ENCODE data around the gene ATAT1.
A peak's percentile ranks its signal among the peaks of the same experiment; 100 is the strongest.

Gene ATAT1

GRCh38 chr6:30603961-30604360, 22.7 kb upstream of the ATAT1 start:
- TF ChIP-seq, protein P1, sequence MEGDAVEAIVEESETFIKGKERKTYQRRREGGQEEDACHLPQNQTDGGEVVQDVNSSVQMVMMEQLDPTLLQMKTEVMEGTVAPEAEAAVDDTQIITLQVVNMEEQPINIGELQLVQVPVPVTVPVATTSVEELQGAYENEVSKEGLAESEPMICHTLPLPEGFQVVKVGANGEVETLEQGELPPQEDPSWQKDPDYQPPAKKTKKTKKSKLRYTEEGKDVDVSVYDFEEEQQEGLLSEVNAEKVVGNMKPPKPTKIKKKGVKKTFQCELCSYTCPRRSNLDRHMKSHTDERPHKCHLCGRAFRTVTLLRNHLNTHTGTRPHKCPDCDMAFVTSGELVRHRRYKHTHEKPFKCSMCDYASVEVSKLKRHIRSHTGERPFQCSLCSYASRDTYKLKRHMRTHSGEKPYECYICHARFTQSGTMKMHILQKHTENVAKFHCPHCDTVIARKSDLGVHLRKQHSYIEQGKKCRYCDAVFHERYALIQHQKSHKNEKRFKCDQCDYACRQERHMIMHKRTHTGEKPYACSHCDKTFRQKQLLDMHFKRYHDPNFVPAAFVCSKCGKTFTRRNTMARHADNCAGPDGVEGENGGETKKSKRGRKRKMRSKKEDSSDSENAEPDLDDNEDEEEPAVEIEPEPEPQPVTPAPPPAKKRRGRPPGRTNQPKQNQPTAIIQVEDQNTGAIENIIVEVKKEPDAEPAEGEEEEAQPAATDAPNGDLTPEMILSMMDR (IDR thresholded peaks at IDR 0.05; ENCODE audit: low read depth, low read length), result no peak

GRCh38 chr6:30610065-30610464, 16.6 kb upstream of the ATAT1 start:
- no peak for DNase-seq (ENCODE audit: extremely low read depth, low read depth)
- TF ChIP-seq, protein P1 (IDR thresholded peaks at IDR 0.05; ENCODE audit: low read depth, low read length), result no peak

More at GRCh38 chr6:30603961-30604360, 22.7 kb upstream of the ATAT1 start:
- no peak for DNase-seq (ENCODE audit: extremely low read depth, low read depth)

- no peak for DNase-seq (ENCODE audit: extremely low read depth, low read depth)
- TF ChIP-seq, protein P1 (IDR thresholded peaks at IDR 0.05; ENCODE audit: low read depth, low read length), result no peak
These were observed 15.4 kb upstream of the ATAT1 start for GRCh38 chr6:30611150-30611855.

DNA sequence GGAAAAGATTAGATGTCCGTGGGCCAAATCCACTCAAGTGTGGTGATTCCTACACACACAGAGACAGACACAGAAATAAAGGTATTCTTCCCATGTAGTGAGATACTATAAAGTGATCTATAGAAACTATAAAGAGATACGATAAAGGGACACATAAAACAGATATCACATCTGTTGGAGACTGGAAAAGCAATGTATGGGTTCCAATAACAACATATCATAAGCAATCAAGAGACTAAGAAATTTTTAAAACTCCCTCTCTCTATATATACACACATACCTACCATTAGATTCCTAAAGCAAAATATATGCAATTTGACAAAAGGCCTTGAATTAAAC, 14.8 kb upstream of the ATAT1 start:
- TF ChIP-seq, protein P1 (IDR thresholded peaks at IDR 0.05; ENCODE audit: low read depth, low read length), result no peak
- no peak for DNase-seq (ENCODE audit: extremely low read depth, low read depth)

GRCh38 chr6:30612213-30612612, 14.5 kb upstream of the ATAT1 start:
- DNase-seq (ENCODE audit: extremely low read depth, low read depth), result no peak
- TF ChIP-seq, protein P1 (IDR thresholded peaks at IDR 0.05; ENCODE audit: low read depth, low read length), result peak; percentile 43

DNA sequence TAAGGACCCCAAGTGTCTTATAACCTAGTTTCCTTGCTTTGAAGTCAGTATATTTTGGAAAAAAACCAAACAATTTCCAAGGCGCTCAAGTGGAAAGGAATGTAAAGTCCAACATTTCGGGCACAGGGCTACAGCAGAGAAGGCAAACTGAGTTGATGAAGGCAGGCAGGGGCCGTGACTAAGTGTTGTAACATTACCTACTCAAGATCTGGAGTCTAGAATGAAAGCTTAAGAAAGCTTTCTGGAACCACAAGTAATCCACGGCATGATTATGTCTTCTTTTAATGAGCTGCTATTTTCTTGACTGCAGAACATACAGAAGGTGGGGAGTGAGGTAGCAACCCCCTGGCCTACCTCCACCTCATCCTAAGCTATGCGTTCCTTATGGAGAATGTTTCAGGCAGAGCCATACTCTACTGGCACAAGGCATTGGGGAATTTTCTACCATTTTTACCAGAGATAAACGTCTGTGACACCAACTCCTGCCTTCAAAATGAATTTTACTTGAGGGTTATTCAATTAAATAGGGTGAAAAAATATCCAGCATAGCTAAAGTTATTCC, 13.9 kb upstream of the ATAT1 start:
- TF ChIP-seq, protein P1 (IDR thresholded peaks at IDR 0.05; ENCODE audit: low read depth, low read length), result no peak
- DNase-seq (ENCODE audit: extremely low read depth, low read depth), result no peak

- TF ChIP-seq, protein P1 (IDR thresholded peaks at IDR 0.05; ENCODE audit: low read depth, low read length), result no peak
- no peak for DNase-seq (ENCODE audit: extremely low read depth, low read depth)
These were observed 13.2 kb upstream of the ATAT1 start for GRCh38 chr6:30613251-30614043.
